ENCODE measurements around the gene RPTOR.

RPTOR gene

GRCh38 chr17:80882926-80883685 lies 338.5 kb downstream of the RPTOR start:
- ChIA-PET POLR2A (ENCODE audit: low non-redundant PET) (no interaction called here), CTCF (interaction anchor here (0.7 kb wide), 2 partner anchors 18 to 24 kb away, joined by 3 to 4 read pairs; no protein-coding TSS in a partner anchor)
- DNase-seq (ENCODE audit: low spot score): no peak
- 0 out of 2 replicates have a peak overlapping the region, but pooled peaks have one; percentile 4 for H3K27ac ChIP-seq
- no peak for TF ChIP-seq CTCF (conservative IDR thresholded peaks at IDR 0.05; ENCODE audit: low read depth)

GRCh38 chr17:80883831-80884735 lies 339.4 kb downstream of the RPTOR start:
- ChIA-PET POLR2A (ENCODE audit: low non-redundant PET) (no interaction called here), CTCF (interaction anchor here (0.7 kb wide), 2 partner anchors 19 to 25 kb away, joined by 3 to 4 read pairs; no protein-coding TSS in a partner anchor)
- TF ChIP-seq CTCF (conservative IDR thresholded peaks at IDR 0.05; ENCODE audit: low read depth): no peak
- no peak for DNase-seq (ENCODE audit: low spot score)
- no peak overlapping the region; the same call in 1 of the 2 replicates for H3K27ac ChIP-seq

- ChIA-PET POLR2A (ENCODE audit: low non-redundant PET) (no interaction called here), CTCF (interaction anchor here (0.5 kb wide), 1 partner anchor 10 kb away, joined by 5 read pairs; no protein-coding TSS in a partner anchor)
- TF ChIP-seq CTCF (conservative IDR thresholded peaks at IDR 0.05; ENCODE audit: low read depth): no peak
- no peak overlapping the region; the same call in 1 of the 2 replicates for H3K27ac ChIP-seq
- DNase-seq (ENCODE audit: low spot score): no peak
These were observed 340.2 kb downstream of the RPTOR start for GRCh38 chr17:80884811-80885210.

GRCh38 chr17:80885947-80886582 lies 341.4 kb downstream of the RPTOR start:
- DNase-seq (ENCODE audit: low spot score): no peak
- TF ChIP-seq CTCF (conservative IDR thresholded peaks at IDR 0.05; ENCODE audit: low read depth): no peak
- ChIA-PET POLR2A (ENCODE audit: low non-redundant PET) (no interaction called here), CTCF (no interaction called here)
- peak overlapping the region; percentile 17; the same call in 1 of the 2 replicates for H3K27ac ChIP-seq

- CTCF ChIA-PET: interaction anchor here (0.7 kb wide), 1 partner anchor 59 kb away, joined by 3 read pairs; no protein-coding TSS in a partner anchor
These were observed 342.3 kb downstream of the RPTOR start for GRCh38 chr17:80886641-80887573.

More at GRCh38 chr17:80886641-80887573, 342.3 kb downstream of the RPTOR start:
- DNase-seq (ENCODE audit: low spot score): no peak
- no peak for TF ChIP-seq CTCF (conservative IDR thresholded peaks at IDR 0.05; ENCODE audit: low read depth)
- POLR2A ChIA-PET (ENCODE audit: low non-redundant PET): no interaction called here
- peak overlapping the region; percentile 100 for H3K27ac ChIP-seq

Data from RWPE1 (cell line).